HFFc6 (cell line): Measurements from ENCODE around the gene UNC93B1. TPM values are rescaled to one million over a fixed set of nuclear protein-coding genes. Genes with fewer than 3 reads are reported as not detected.
"Not testable (repeated sequence)": the region's sequence is repeated elsewhere in the genome, so short reads cannot be mapped to it uniquely, and the experiment has no call there.

Experiments
- DNase-seq: peaks from one replicate; pipeline ENCODE4 v3.0.0-alpha.2; 2018
- H3K27ac Mint-ChIP-seq: 2 replicates; pipeline ENCODE4 v1.8.0; 2020; ENCODE audit warnings: mild to moderate bottlenecking, mixed read lengths
- H3K27me3 Mint-ChIP-seq: 2 replicates; pipeline ENCODE4 v1.8.0; 2021; ENCODE audit warnings: mild to moderate bottlenecking, moderate library complexity, mixed read lengths; ENCODE audit not compliant: insufficient read depth
- H3K36me3 Mint-ChIP-seq: 2 replicates; pipeline ENCODE4 v1.8.0; 2021; ENCODE audit warnings: low read depth, mixed read lengths
- H3K4me1 Mint-ChIP-seq: 2 replicates; pipeline ENCODE4 v1.8.0; 2020; ENCODE audit warnings: low read depth, mixed read lengths
- H3K4me3 Mint-ChIP-seq: 2 replicates; pipeline ENCODE4 v1.8.0; 2020; ENCODE audit warnings: mild to moderate bottlenecking, moderate library complexity, mixed read lengths
- H3K9me3 Mint-ChIP-seq: 2 replicates; pipeline ENCODE4 v1.8.0; 2020; ENCODE audit warnings: mild to moderate bottlenecking, mixed read lengths
- total RNA-seq, 6 experiments: library from RNA; stranded (reverse); fragmentation: NEBNext Ultra II Directional; extraction: Animal tissue kit (Norgen Biotek cat#: 25700); gene quantifications; 2 replicates in 1 of 6; 3 replicates in 5 of 6; pipeline ENCODE4 v1.2.3, GENCODE V29; 2021
- TF ChIP-seq, protein P1 (sequence below): fragments of 200-600 bp; sonication (generic); IDR thresholded peaks from 2 replicates; pipeline ENCODE4 v1.5.0; 2021; ENCODE audit warnings: antibody characterized with exemption, mild to moderate bottlenecking

UNC93B1 gene
- total RNA-seq, 6 experiments from 2014 or later = 17.2 to 23.0 (median 19.9) TPM

DNA sequence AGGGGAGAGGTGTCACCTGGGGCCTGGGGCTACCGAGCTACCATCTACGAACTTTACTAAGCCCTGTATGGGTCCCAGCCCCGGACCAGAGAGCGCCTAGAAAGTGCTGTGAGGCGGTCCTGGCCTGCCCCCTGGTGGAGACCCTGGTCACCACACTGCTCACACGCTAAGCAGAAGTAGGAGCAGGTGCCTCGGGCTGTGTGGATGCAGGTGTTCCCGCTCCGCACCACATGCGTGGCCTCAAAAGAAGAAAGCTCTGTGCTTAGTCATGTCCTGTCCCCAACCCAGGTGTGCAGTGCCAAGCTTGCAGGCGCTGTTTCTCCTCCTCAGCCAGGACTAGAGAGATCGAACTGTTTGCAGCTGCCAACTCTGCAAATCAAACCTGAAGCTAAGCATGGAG, 10.1 kb downstream of the UNC93B1 start:
- TF ChIP-seq, protein P1, sequence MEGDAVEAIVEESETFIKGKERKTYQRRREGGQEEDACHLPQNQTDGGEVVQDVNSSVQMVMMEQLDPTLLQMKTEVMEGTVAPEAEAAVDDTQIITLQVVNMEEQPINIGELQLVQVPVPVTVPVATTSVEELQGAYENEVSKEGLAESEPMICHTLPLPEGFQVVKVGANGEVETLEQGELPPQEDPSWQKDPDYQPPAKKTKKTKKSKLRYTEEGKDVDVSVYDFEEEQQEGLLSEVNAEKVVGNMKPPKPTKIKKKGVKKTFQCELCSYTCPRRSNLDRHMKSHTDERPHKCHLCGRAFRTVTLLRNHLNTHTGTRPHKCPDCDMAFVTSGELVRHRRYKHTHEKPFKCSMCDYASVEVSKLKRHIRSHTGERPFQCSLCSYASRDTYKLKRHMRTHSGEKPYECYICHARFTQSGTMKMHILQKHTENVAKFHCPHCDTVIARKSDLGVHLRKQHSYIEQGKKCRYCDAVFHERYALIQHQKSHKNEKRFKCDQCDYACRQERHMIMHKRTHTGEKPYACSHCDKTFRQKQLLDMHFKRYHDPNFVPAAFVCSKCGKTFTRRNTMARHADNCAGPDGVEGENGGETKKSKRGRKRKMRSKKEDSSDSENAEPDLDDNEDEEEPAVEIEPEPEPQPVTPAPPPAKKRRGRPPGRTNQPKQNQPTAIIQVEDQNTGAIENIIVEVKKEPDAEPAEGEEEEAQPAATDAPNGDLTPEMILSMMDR = peak; percentile 78
- not testable (repeated sequence) for H3K9me3 Mint-ChIP-seq, DNase-seq, H3K27ac Mint-ChIP-seq, H3K4me1 Mint-ChIP-seq, H3K4me3 Mint-ChIP-seq, H3K36me3 Mint-ChIP-seq, H3K27me3 Mint-ChIP-seq

DNA sequence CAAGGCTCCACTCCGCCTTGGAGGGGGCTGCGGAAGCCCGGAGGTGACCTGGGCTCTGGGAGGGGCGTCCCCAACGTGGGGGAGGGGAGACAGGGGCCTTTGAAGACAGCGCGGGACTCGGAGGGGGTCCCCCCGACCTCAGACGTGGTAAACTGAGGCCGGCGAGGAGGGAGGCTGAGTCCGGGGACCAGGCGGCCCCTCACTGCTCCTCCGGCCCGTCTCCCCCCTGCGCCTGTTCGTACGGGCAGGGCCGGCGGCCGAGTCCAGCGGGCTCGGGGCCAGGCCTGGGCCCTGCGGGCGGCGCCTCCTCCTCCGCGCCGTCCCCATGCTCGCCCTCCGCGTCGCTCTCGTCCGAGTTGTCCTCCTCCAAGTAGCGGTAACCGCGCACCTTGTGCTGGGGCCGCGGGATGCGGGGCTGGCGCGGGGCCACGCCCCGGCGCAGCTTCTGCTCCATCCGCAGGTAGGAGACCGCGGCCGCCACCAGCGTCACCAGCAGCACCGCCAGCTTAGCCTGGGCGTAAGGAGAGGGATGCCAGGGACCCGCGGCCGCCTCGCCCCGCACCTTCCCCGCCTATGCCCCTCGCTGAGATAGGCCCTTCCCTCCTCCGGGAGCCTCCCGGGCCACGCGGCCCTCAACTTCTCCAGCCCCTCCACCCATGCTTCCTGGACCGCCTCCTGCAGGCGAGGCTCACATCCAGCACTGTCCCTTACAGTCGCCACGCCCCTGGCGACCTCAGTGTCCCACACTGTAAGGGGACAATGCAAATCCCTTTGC, 12.4 kb downstream of the UNC93B1 start:
- not testable (repeated sequence) for H3K27ac Mint-ChIP-seq, H3K4me3 Mint-ChIP-seq, H3K9me3 Mint-ChIP-seq, H3K36me3 Mint-ChIP-seq, H3K27me3 Mint-ChIP-seq, DNase-seq, H3K4me1 Mint-ChIP-seq

DNA sequence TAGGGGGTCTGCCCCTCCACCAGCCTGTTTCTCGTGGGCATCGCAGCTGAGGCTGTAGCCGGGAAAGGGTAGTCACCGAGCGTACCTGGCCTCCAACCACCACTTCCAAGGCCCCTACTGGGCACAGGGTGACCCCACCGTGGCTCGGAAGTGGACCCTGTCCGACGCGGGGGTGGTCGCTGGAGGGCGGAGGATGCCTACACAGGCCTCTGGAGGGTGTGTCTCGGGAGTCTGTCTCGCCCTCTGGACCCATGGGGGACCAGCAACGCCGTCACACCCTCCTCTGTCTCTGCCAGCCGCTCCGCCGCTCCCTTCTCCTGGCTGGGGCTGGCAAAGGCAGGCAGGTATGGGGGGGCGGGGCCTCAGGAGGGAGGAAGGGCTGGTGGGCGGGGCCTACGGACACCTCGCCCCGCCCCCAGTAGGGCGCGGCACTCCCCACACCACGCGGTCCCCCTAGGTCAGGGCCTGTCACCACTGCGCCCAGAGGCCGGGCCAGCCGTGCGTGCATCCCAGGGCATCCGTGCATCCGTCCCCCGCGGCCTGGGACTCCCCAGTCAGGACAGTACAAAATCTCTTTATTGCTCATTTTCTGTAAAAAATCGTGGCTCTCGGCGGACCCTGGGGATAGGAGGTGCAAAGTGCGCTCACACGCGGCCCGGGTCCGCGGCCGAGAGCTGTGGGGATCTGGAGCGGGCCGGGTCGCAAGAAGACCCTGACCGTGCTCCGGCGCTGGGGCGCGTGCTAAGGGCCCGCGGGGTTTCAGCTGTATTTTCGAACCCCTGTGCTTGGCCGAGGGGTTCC, 13.2 kb downstream of the UNC93B1 start:
- not testable (repeated sequence) for H3K4me1 Mint-ChIP-seq, H3K27me3 Mint-ChIP-seq, H3K4me3 Mint-ChIP-seq, DNase-seq, H3K36me3 Mint-ChIP-seq, H3K9me3 Mint-ChIP-seq, H3K27ac Mint-ChIP-seq

DNA sequence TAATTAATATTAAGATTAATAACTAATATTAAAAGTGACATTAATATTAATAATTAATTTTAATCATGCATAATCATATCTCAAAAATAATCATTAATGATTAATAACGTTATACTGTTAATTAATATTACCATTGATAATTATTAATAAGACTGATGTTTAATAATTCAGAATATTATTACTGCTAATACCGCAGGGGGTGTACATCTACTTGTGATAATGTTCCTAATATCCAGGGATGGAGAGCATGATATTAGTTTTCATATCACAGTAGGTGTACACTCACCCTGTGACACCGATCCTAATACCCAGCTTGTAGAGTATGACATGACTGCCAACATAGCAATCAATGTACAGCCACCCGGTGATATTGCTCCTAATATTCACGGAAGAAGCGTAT, 18.6 kb downstream of the UNC93B1 start:
- not testable (repeated sequence) for H3K27ac Mint-ChIP-seq, H3K9me3 Mint-ChIP-seq, H3K4me1 Mint-ChIP-seq, H3K4me3 Mint-ChIP-seq, H3K36me3 Mint-ChIP-seq, DNase-seq
- H3K27me3 Mint-ChIP-seq = peaks cover 28% of the 10 kb centered on the region

DNA sequence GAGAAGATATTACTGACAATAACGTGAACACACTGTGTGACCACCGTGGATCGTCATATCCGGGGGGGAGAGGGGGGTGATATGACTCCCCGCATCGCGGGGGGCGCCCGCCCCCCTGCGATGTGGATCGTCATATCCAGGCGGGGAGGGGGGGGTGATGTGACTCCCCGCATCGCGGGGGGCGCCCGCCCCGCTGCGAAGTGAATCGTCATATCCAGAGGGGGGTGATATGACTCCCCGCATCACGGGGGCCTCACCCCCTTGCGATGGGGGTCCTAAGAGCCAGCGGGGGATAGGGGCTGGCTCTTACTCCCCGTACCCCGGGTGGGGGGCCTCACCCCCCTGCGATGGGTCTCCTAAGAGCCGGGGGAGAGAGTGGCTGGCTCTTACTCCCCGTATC, 19.9 kb downstream of the UNC93B1 start:
- Mint-ChIP-seq H3K27me3 (peaks cover 41% of the 10 kb centered on the region), H3K4me3 (no peak overlapping the region), H3K27ac (no peak overlapping the region), H3K9me3 (no peaks in the 10 kb centered on the region), H3K36me3 (no peaks in the 10 kb centered on the region), H3K4me1 (no peaks in the 10 kb centered on the region)
- TF ChIP-seq, protein P1 = no peak
- no peak for DNase-seq

DNA sequence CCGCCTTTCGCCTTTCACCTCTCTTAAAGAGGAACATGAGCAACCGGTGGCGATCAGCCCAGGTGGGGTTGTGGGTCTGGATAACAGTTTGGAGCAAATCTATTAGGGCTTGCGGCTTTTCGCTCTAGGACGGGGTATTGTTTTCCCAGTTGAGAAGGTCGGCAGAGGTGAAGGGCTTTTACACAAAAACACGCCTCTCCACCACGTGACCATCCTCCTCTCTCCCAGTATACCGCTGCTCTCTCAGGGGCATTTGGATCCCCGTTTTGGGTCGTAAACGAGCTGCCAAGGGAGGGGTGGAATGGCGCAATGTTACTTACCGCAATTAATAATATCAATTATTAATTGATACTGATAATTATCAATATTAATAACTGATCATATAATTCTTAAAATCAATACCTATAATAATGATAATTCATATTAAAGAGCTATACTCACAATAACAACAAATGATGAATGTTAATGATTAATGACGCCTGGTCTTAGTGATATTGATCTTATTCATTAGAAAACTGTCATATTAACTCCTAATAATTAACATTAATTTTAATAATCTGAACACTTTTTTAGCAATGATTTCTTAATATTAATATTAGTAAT, 21.5 kb downstream of the UNC93B1 start:
- H3K4me3 Mint-ChIP-seq, DNase-seq, H3K27ac Mint-ChIP-seq, H3K36me3 Mint-ChIP-seq, H3K4me1 Mint-ChIP-seq, H3K9me3 Mint-ChIP-seq: not testable (repeated sequence)
- peaks cover 46% of the 10 kb centered on the region for H3K27me3 Mint-ChIP-seq

DNA sequence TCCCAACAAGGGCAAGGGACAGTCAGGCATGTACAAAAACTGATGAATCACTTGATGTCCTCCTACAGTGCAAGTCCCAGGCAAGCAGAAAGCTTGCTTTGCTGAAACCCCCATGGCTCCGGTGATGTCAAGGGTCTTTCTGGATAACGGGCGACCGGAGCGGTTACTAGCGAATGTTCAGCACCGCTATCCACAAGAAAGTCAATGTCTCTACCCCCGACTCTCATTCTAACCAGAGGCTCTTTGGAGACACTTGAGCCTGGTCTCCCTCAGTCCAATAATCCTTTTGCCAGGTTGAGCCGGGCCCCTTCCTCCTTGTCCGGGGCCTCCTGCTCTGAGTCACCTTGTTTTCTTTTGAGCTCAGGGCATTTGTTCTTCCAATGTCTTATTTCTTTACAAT, 22.7 kb downstream of the UNC93B1 start:
- peaks cover 56% of the 10 kb centered on the region for H3K27me3 Mint-ChIP-seq
- H3K4me3 Mint-ChIP-seq, DNase-seq, H3K27ac Mint-ChIP-seq, H3K4me1 Mint-ChIP-seq, H3K9me3 Mint-ChIP-seq, H3K36me3 Mint-ChIP-seq: not testable (repeated sequence)

DNA sequence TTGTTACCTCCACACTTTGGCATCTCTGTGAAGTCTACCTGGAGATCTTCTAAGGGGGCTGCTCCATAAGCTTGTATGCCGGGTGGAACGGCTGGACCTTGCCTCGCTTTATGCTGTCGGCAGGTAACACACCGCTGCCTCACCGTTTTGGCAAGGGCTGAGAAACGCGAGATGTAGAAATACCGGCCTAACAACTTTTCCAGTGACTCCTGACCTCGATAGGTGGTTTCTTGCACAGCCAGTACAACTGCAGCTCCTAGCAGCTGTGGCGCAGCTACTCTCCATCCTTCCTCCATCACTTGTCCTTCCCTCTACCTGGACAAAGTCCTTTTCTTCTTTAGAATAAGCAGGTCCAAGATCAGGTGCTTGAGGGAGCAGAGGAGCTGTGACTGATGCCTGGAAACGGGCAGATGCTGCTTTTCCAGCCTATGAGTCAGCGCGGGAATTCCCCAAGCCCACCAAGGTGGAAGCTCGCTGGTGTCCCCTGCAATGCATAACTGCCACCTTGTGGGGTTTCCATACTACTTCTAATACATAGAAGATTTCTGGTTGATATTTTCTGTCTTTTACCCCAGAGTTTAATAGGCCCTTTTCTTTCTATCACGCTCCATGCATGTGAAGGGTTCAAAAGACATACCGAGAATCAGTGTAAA, 25.0 kb downstream of the UNC93B1 start:
- not testable (repeated sequence) for H3K27ac Mint-ChIP-seq, H3K36me3 Mint-ChIP-seq, DNase-seq, H3K9me3 Mint-ChIP-seq, H3K4me1 Mint-ChIP-seq, H3K4me3 Mint-ChIP-seq
- H3K27me3 Mint-ChIP-seq = peaks cover 51% of the 10 kb centered on the region

DNA sequence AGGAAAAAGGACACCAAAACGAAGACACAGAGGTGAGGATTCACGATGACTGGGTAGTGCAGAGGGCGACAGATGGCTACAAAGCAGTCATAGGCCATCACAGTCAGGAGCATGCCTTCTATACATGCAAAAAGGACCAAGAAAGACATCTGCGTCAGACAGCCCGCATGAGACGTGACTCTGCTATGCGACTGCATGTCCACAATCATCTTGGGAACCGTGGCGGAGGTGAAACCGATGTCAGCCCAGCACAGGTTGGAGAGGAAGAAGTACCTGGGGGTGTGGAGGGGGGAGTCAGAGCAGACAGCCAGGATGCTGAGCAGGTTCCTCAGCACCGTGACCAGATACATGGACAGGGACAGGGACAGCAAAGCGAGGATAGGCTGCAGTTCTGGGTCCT, 29.2 kb downstream of the UNC93B1 start:
- not testable (repeated sequence) for H3K9me3 Mint-ChIP-seq, H3K36me3 Mint-ChIP-seq, H3K27ac Mint-ChIP-seq, DNase-seq, H3K4me1 Mint-ChIP-seq, H3K4me3 Mint-ChIP-seq
- H3K27me3 Mint-ChIP-seq = peaks cover 41% of the 10 kb centered on the region

DNA sequence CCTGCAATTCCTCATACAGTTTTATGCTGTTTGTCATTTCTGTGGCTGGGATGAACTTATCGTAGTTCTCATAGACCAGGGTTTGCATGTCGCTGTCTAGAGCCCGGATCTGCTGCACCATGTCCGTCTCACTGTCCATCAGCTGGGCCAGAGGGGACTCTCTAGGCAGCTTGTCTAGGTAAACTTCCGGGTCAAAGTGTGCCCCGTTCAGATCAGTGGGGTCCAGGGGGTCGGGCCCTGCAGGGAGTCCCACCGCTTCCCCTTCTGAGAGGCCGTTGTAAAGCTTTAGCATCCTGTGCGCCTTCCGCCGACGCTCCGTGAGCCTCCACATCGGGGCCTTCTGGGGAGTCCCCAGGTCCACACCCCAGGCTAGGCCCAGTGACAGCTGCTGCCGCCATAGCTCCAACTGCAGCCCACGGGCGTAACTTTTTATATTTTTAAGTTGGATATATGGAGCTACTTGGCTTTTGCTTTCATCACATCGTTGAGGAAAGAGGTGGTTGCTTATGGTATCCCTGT, 38.0 kb downstream of the UNC93B1 start:
- not testable (repeated sequence) for DNase-seq, H3K4me3 Mint-ChIP-seq, H3K27ac Mint-ChIP-seq, H3K36me3 Mint-ChIP-seq, H3K9me3 Mint-ChIP-seq, H3K4me1 Mint-ChIP-seq
- H3K27me3 Mint-ChIP-seq = peaks cover 20% of the 10 kb centered on the region

DNA sequence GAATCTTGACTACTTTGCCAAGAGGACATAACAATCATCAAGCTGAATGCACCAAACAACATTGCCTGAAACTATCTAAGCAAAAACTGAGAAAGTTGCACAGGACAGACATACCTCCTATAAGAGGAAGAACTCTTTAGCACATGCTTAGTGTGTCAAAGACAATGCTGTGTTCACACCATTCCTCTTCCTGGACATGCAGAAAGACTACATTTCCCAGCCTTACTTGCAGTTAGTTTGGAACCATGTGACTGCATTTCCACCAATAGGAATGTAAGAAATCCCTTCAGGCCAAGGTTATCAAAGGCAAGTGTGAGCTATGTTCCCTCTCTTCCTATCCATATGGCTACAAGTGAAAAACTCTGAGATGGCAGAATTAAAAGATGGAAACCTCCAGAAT, 39.2 kb downstream of the UNC93B1 start:
- not testable (repeated sequence) for H3K4me3 Mint-ChIP-seq, H3K9me3 Mint-ChIP-seq, H3K27ac Mint-ChIP-seq, H3K36me3 Mint-ChIP-seq, H3K4me1 Mint-ChIP-seq, DNase-seq
- H3K27me3 Mint-ChIP-seq = peaks cover 25% of the 10 kb centered on the region
